Stimulated activated CD4-positive, alpha-beta T cell treated with anti-CD3 and anti-CD28 coated beads, TNF-alpha, amount 100 ng/mL, for 1 hour (primary cell): ENCODE data around the gene ISCU.
A peak's percentile ranks its signal among the peaks of the same experiment; 100 is the strongest.
"Not testable (repeated sequence)": the region's sequence is repeated elsewhere in the genome, so short reads cannot be mapped to it uniquely, and the experiment has no call there.

ENCODE experiments used
- DNase-seq, 3 donors: peaks; one replicate each; pipeline ENCODE4 v3.0.0-alpha.2; 2020; ENCODE audit warnings: low read depth in 3 of 3, low spot score in 1 of 3

Gene ISCU

DNA sequence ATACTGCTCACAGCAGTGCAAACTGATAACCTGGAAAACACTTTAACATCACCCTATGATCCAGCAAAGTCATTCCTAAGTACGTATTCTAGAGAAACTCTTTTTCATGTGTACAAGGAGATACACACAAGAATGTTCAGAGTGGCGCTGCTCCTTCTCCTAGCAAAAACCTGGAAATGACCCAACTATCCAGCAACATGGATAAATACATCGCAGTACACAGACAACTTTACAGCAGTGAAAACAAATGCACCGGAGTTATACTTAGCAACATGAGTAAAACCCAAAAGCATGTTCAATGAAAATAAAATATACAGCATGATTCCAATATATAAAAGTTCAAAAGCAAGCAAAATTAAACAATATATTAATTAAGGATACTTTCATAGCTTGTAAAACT lies 20.1 kb upstream of the ISCU start:
- no peak for DNase-seq

- no peak for DNase-seq
Measured at GRCh38 chr12:108543652-108544051, 18.7 kb upstream of the ISCU start.

DNA sequence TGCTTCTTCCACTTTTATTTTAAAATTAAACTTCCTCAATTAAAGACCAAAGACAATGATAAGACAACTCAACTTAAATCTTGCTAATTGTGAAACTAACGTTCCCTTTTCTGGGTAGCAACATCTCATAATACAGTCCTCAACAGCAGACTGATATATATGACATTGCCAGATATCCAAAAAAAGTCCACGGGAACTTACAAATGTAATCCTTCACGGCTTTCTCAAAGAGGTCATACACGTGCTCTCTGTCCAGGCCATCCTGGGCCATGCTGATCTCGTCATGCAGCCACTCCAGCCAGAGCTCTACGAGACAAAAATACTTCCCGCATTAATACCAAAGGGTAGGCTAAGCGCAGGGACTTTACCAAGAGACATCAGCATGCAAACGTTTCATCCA lies 14.7 kb upstream of the ISCU start:
- no peak for DNase-seq

DNA sequence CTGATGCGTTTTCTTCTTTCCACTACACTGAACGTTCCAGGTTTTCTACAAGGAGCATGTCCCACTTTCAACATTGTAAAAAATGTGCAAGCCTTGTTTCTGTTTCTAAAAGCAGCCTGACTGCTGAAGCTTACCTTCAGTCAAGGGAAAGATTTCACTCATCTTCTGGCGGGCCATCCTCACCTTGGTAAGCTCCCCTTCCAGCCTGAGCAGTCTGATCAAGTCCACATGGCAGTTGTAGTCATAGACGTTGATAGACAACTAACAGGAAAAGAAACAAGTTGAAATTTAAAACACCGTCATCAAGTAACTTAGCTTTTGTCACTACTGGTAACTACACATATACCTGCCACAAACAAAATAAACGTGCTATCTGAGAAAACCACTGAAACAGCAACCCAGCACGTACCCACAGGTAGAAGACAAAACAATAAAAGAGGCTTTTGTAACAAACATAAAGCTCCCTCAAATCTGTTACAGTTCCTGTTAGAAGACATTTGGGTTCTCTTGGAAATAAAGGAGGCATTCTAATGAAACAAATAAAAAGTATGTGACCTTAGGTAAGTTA lies 13.4 kb upstream of the ISCU start:
- no peak for DNase-seq

- no peak for DNase-seq
Measured at GRCh38 chr12:108551535-108551934, 10.9 kb upstream of the ISCU start.

DNA sequence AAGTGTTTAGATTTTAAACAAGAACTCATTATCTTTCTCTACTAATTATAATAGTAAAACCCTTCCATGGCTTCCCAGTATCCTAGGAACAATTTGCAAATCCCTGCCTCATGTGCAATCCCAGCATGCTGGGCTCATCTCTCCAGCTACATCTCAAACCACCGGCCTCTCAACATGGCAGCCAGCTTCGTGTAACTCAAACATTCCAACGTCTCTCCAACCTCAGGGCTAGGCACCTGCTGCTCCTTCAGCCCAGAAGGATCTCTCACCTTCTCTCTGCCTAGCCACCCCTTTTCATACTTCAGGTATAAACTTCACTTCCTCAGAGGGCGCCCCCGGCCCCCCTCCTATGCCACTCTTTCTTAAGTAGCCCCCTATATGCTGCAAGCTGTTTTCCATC lies 8.6 kb upstream of the ISCU start:
- DNase-seq: no peak

GRCh38 chr12:108555383-108555782 lies 7.0 kb upstream of the ISCU start:
- not testable (repeated sequence) for DNase-seq

DNA sequence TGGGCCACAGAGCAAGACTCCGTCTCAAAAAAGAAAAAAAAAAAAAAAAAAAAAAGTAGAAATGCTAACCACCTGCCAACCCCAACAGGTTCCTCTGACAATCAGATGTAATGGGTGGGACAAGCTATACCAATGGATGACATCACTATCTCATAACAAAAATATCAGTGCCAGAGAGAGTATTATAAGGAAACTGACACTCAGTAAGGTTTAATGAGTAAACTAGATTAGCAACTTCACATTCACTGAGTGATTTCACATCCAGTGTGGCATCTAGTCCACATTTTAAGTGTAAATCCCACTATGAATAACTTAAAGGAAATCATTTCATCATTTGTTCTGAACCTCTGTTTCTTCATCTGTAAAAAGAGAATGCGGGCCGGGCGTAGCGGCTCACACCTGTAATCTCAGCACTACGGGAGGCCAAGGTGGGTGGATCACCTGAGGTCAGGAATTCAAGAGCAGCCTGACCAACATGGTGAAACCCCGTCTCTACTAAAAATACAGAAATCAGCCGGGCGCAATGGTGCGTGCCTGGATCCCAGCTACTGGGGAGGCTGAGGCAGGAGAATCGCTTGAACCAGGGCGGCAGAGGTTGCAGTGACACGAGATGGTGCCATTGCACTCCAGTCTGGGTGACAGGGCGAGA lies 3.3 kb upstream of the ISCU start:
- DNase-seq: no peak

- DNase-seq: no peak
Measured at GRCh38 chr12:108559748-108560147, 2.6 kb upstream of the ISCU start.

DNA sequence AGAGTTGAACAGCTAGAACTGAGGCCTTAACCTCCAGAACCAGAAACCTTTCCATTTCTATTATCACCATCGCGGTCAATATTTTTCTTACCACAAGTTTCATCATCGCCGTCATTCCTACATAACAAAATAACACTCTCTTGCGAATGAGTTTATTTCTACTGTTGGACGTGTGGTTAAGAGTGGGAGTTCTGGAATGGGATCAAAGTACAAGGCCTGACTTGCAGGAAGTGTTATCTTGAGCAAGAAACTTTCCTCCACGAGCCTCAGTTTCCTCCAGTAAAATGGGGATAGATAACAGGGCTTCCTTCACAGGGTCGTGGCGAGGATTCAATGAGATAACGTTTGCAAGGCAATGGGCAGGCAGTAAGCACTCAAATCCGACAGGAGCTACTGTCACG lies 2.1 kb upstream of the ISCU start:
- DNase-seq: no peak

DNA sequence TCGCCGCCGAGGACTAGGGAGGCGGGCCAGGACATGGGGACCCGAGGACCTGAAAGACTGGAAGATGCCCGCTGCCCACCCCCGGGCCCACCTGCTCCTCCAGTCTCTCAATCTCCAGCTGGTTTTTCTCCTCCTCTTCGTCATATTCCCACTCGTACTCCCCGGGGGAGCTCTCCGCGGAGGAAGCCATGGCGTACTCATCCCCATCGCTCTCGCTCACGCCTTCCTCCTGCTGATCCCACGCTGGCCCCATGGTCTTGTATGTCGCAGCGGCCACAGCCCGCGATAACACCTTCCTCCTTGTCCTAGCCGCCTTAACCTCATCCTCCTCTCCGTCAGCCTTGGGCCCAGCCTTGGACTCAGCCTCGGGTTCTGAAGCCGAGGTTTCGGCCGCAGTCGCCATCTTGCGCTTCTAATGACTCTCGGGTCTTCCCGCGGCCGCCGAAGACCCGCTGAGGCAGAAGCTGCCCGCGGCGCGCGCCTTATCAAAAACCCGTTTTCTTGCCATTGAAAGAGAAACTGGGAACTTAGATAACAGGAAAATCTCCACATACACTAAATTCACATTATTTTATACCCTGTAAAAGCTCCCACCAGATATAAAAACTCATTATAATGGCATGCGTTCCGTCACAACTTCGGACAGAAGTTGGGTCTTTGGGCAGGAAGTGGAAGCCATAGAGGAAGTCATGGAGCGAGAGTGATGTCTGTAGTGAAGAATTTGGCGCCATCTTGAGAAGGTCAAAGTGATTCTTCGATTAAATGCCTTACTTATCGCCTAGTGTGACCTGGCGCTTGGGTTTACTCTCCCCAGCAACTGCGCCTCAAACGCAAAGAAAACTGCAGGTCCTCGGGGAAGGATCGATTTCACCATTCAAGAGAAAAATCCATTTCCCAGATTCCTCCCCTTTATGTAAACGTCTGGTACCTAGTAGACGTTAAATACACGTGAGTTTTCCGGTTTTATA lies 1.4 kb upstream of the ISCU start, which contains the start of gene SART3:
TSS of gene SART3 (minus strand) at position 422 of the 968 bp plus-strand sequence. CDS start at position 403, 19 bp downstream.
- peak; percentile 40 to 65 (median 55) for DNase-seq

DNA sequence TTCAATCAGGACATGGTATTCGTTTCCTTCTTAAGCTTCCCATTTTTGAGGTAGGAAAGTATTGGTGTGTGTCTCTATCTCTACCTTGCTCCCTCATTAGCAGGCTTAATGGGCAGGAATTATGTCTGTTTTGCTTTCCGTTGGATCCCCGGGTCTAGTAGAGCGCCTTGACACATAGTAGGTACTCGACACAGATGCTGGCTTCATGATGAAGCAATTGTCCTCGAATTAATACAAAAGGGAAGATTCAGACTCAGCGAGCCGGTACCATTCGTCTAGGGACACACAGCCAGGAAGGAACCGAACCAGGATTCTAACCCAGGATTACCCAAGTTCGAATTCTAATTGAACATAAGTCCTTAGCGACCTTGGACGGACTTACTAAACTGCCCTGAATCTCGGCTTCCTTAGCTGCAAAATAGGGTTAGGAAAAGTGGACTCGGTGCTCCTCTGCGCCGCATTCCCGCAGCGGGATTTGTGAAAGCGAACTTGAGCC lies 496 bp upstream of the ISCU start:
- DNase-seq: no peak

- DNase-seq: peak; percentile 58 to 70 (median 68)
Measured at GRCh38 chr12:108563136-108563803, 874 bp downstream of the ISCU start.

- no peak for DNase-seq
Measured at GRCh38 chr12:108563804-108564151, 1.4 kb downstream of the ISCU start.

- no peak for DNase-seq
Measured at GRCh38 chr12:108564724-108565123, 2.3 kb downstream of the ISCU start.

- no peak for DNase-seq
Measured at GRCh38 chr12:108565146-108565545, 2.8 kb downstream of the ISCU start.

- peak; percentile 27 to 53 (median 37) for DNase-seq
Measured at GRCh38 chr12:108565976-108566375, 3.6 kb downstream of the ISCU start.

GRCh38 chr12:108566452-108566851 lies 4.1 kb downstream of the ISCU start:
- DNase-seq: no peak

- no peak for DNase-seq
Measured at GRCh38 chr12:108567406-108568337, 5.3 kb downstream of the ISCU start.
